Measurements from ENCODE around the gene MYCT1.
"Not testable (repeated sequence)": the region's sequence is repeated elsewhere in the genome, so short reads cannot be mapped to it uniquely, and the experiment has no call there.

The MYCT1 gene

GRCh38 chr6:152673236-152673635 is 24.5 kb upstream of the MYCT1 start:
- Histone ChIP-seq H3K36me3 (ENCODE audit: control insufficient read depth, insufficient read depth, low read length) (no peaks in the 10 kb centered on the region), H3K4me3 (replicated peaks; ENCODE audit: low read depth, low read length) (no peak overlapping the region), H3K27me3 (replicated peaks; ENCODE audit: control insufficient read depth, insufficient read depth, low read length) (no peaks in the 10 kb centered on the region)
- DNase-seq (ENCODE audit: extremely low read depth, insufficient read length): no peak
- no peak for TF ChIP-seq CTCF (IDR thresholded peaks at IDR 0.05; ENCODE audit: insufficient read depth, low read length, poor library complexity, severe bottlenecking)

- DNase-seq (ENCODE audit: extremely low read depth, insufficient read length): no peak
- H3K36me3 ChIP-seq (ENCODE audit: control insufficient read depth, insufficient read depth, low read length): no peaks in the 10 kb centered on the region
- no peak for TF ChIP-seq CTCF (IDR thresholded peaks at IDR 0.05; ENCODE audit: insufficient read depth, low read length, poor library complexity, severe bottlenecking)
- H3K4me3 ChIP-seq (replicated peaks; ENCODE audit: low read depth, low read length): no peak overlapping the region
- no peaks in the 10 kb centered on the region for H3K27me3 ChIP-seq (replicated peaks; ENCODE audit: control insufficient read depth, insufficient read depth, low read length)
These were observed 17.5 kb upstream of the MYCT1 start for GRCh38 chr6:152680151-152680550.

GRCh38 chr6:152680879-152681517 is 16.7 kb upstream of the MYCT1 start:
- DNase-seq (ENCODE audit: extremely low read depth, insufficient read length): no peak
- TF ChIP-seq CTCF (IDR thresholded peaks at IDR 0.05; ENCODE audit: insufficient read depth, low read length, poor library complexity, severe bottlenecking): no peak

GRCh38 chr6:152682141-152682540 is 15.6 kb upstream of the MYCT1 start:
- TF ChIP-seq CTCF (IDR thresholded peaks at IDR 0.05; ENCODE audit: insufficient read depth, low read length, poor library complexity, severe bottlenecking): no peak
- no peak for DNase-seq (ENCODE audit: extremely low read depth, insufficient read length)
- H3K4me3 ChIP-seq (replicated peaks; ENCODE audit: low read depth, low read length): no peak overlapping the region
- H3K36me3 ChIP-seq (ENCODE audit: control insufficient read depth, insufficient read depth, low read length): no peaks in the 10 kb centered on the region
- no peaks in the 10 kb centered on the region for H3K27me3 ChIP-seq (replicated peaks; ENCODE audit: control insufficient read depth, insufficient read depth, low read length)

More at GRCh38 chr6:152680879-152681517, 16.7 kb upstream of the MYCT1 start:
- H3K4me3 ChIP-seq (replicated peaks; ENCODE audit: low read depth, low read length): no peak overlapping the region
- no peaks in the 10 kb centered on the region for H3K36me3 ChIP-seq (ENCODE audit: control insufficient read depth, insufficient read depth, low read length)
- no peaks in the 10 kb centered on the region for H3K27me3 ChIP-seq (replicated peaks; ENCODE audit: control insufficient read depth, insufficient read depth, low read length)

- DNase-seq (ENCODE audit: extremely low read depth, insufficient read length); H3K36me3 ChIP-seq (ENCODE audit: control insufficient read depth, insufficient read depth, low read length); H3K27me3 ChIP-seq (replicated peaks; ENCODE audit: control insufficient read depth, insufficient read depth, low read length); H3K4me3 ChIP-seq (replicated peaks; ENCODE audit: low read depth, low read length): not testable (repeated sequence)
These were observed 14.8 kb upstream of the MYCT1 start for GRCh38 chr6:152682935-152683334.

GRCh38 chr6:152685819-152686218 is 11.9 kb upstream of the MYCT1 start:
- no peaks in the 10 kb centered on the region for H3K27me3 ChIP-seq (replicated peaks; ENCODE audit: control insufficient read depth, insufficient read depth, low read length)
- no peaks in the 10 kb centered on the region for H3K36me3 ChIP-seq (ENCODE audit: control insufficient read depth, insufficient read depth, low read length)
- no peak overlapping the region for H3K4me3 ChIP-seq (replicated peaks; ENCODE audit: low read depth, low read length)
- no peak for TF ChIP-seq CTCF (IDR thresholded peaks at IDR 0.05; ENCODE audit: insufficient read depth, low read length, poor library complexity, severe bottlenecking)
- DNase-seq (ENCODE audit: extremely low read depth, insufficient read length): no peak
